MM.1S (cell line): Measurements from ENCODE around the gene TANGO2.

Experiments used
- DNase-seq: peaks from one replicate; pipeline ENCODE4 v3.0.0-alpha.2; 2015
- H2AFZ ChIP-seq: fragments of 300-600 bp; sonication (generic); 2 replicates; pipeline ENCODE4 v1.6.0; 2016; ENCODE audit warnings: antibody characterized with exemption, low read length
- H3F3A ChIP-seq: fragments of 300-600 bp; sonication (generic); 2 replicates; pipeline ENCODE4 v1.6.1; 2016; ENCODE audit warnings: mild to moderate bottlenecking, antibody characterized with exemption, low read length, moderate library complexity, mixed read lengths; ENCODE audit not compliant: insufficient read depth
- H3K27ac ChIP-seq: fragments of 300-600 bp; sonication (generic); 2 replicates; pipeline ENCODE4 v1.5.1; 2016; ENCODE audit warnings: mild to moderate bottlenecking, low read length
- H3K27me3 ChIP-seq: fragments of 300-600 bp; sonication (generic); replicated peaks from 2 replicates; pipeline ENCODE4 v1.6.0; 2016; ENCODE audit warnings: low read length; ENCODE audit not compliant: insufficient read depth
- H3K36me3 ChIP-seq: fragments of 300-600 bp; sonication (generic); replicated peaks from 2 replicates; pipeline ENCODE4 v1.6.1; 2016; ENCODE audit warnings: mild to moderate bottlenecking, low read length, mixed read lengths; ENCODE audit not compliant: insufficient read depth
- H3K4me1 ChIP-seq: fragments of 300-600 bp; sonication (generic); 2 replicates; pipeline ENCODE4 v1.6.1; 2016; ENCODE audit warnings: low read length, mixed read lengths
- H3K4me2 ChIP-seq: fragments of 300-600 bp; sonication (generic); 2 replicates; pipeline ENCODE4 v1.6.0; 2016; ENCODE audit warnings: low read depth, low read length
- H3K4me3 ChIP-seq: fragments of 300-600 bp; sonication (generic); 2 replicates; pipeline ENCODE4 v1.5.1; 2016; ENCODE audit warnings: low read length, mixed read lengths
- H3K79me2 ChIP-seq: fragments of 300-600 bp; sonication (generic); 2 replicates; pipeline ENCODE4 v1.6.1; 2016; ENCODE audit warnings: mixed run types, low read length, mixed read lengths
- H3K9ac ChIP-seq: fragments of 300-600 bp; sonication (generic); 2 replicates; pipeline ENCODE4 v1.6.1; 2016; ENCODE audit warnings: low read length, mixed read lengths
- H3K9me2 ChIP-seq: fragments of 300-600 bp; sonication (generic); replicated peaks from 2 replicates; pipeline ENCODE4 v1.6.1; 2016; ENCODE audit warnings: mild to moderate bottlenecking, low read length, mixed read lengths; ENCODE audit not compliant: insufficient read depth
- H3K9me3 ChIP-seq: fragments of 300-600 bp; sonication (generic); replicated peaks from 2 replicates; pipeline ENCODE4 v1.6.1; 2016; ENCODE audit warnings: mild to moderate bottlenecking, low read length, mixed read lengths; ENCODE audit not compliant: insufficient read depth
- H4K20me1 ChIP-seq: fragments of 300-600 bp; sonication (generic); 2 replicates; pipeline ENCODE4 v1.6.1; 2016; ENCODE audit warnings: mild to moderate bottlenecking, low read length, moderate library complexity, mixed read lengths; ENCODE audit not compliant: insufficient read depth
- EZH2 ChIP-seq: fragments of 300-600 bp; sonication (generic); optimal IDR thresholded peaks from 2 replicates; pipeline ENCODE3; 2017; ENCODE audit warnings: low read depth, mild to moderate bottlenecking, antibody characterized with exemption, low read length, mixed read lengths
- EZH2phosphoT487 ChIP-seq: fragments of 300-600 bp; sonication (generic); IDR thresholded peaks from 2 replicates; pipeline ENCODE4 v1.6.1; 2018; ENCODE audit warnings: antibody characterized with exemption, low read length
- TF ChIP-seq, protein P1 (sequence below): fragments of 300-600 bp; sonication (generic); IDR thresholded peaks from 2 replicates; pipeline ENCODE4 v1.5.1; 2016; ENCODE audit warnings: antibody characterized with exemption, low read length, mixed read lengths

Gene TANGO2

DNA sequence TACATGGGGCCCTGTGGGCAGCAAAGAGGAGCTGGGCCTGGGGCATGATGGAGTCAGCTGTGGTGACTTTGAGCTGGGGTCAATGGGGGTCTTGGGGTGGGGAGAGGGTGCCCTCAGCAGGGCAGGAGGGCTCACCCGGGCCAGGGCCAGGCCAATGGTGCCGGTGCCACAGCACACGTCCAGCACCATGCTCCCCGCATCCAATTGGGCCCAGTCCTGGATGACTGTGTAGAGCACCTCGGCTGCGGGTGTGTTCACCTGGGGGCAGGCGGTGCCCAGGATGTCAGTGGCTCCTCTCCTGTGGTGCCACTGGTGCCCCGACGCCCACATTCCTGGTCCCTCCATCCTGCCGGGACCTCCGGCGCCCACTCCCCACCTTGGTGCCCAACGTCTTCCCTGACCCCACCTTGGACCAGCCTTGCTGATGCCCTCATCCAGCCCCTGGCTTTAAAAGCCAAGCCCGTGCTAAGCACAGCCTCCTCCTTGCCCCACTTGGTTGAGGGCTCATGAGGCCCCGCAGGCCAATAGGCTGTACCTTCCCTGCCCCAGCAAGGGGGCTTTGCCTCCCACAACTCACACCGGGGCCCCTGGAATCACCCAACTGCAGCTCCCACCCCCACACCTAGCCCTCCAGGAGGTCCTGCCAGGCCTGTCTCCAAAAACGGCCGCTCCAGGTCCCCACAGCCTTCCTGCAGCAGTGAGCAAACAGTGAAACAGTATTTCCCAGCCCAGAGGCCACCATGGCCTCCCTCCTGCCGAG is 92.8 kb downstream of the TANGO2 start:
- Histone ChIP-seq H3K4me2 (no peak overlapping the region), H3K4me1 (peaks cover 10% of the 10 kb centered on the region), H3K4me3 (no peak overlapping the region), H3K79me2 (peaks cover 64% of the 10 kb centered on the region), H3K9ac (no peak overlapping the region), H4K20me1 (no peaks in the 10 kb centered on the region), H3K27ac (no peak overlapping the region), H2AFZ (no peak overlapping the region), H3K27me3 (no peaks in the 10 kb centered on the region), H3F3A (peaks cover 23% of the 10 kb centered on the region), H3K9me2 (no peaks in the 10 kb centered on the region), H3K9me3 (no peaks in the 10 kb centered on the region), H3K36me3 (peaks cover 3% of the 10 kb centered on the region)
- TF ChIP-seq EZH2phosphoT487 (no peak), EZH2 (no peak)
- TF ChIP-seq, protein P1, sequence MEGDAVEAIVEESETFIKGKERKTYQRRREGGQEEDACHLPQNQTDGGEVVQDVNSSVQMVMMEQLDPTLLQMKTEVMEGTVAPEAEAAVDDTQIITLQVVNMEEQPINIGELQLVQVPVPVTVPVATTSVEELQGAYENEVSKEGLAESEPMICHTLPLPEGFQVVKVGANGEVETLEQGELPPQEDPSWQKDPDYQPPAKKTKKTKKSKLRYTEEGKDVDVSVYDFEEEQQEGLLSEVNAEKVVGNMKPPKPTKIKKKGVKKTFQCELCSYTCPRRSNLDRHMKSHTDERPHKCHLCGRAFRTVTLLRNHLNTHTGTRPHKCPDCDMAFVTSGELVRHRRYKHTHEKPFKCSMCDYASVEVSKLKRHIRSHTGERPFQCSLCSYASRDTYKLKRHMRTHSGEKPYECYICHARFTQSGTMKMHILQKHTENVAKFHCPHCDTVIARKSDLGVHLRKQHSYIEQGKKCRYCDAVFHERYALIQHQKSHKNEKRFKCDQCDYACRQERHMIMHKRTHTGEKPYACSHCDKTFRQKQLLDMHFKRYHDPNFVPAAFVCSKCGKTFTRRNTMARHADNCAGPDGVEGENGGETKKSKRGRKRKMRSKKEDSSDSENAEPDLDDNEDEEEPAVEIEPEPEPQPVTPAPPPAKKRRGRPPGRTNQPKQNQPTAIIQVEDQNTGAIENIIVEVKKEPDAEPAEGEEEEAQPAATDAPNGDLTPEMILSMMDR = no peak
- no peak for DNase-seq

DNA sequence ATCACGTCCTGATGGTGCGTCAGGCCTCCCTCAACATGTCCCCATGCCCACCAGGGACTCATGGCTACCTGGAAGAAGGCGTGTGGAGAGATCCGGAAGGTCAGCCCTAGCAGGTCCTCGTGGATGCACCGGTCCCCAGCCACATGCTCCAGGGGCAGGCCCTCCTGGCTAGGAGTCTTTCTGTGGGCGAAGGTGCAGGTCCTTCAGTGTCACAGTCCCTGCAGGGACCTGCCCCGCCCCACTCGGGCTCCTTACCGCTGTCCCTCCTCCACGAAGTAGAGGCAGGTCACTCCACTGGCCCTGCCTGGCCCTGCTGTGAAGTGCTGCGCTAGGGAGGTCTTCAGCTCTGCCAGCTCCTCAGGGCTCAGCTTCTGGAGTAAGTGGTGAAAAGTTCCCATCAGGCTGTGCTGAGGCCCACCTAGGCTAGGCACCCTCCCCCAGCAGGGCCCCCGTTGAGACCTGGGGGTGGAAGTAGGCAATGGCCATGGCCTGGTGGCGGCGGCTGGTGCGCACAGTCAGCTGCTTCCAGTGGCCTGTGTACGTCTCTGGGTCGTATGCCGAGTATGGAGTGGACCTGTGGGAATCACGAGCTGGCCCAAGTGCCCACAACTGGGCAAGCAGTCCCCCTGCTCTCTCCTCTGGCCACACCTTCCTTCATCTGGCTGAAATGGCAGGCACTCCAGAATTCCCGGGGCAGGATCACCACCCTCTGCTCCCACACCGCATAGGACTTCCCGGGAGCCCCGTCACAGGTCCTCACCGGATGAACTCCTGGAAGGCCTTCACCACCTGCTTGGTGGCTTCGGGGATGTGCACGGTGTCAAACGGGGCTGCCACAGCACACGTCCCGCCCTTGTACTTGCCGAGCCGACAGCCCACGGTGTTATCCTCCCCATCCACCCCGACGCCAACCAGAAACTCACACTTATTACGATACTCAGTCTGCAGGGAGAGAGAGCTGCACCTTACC is 93.9 kb downstream of the TANGO2 start:
- H3K27ac ChIP-seq = no peak overlapping the region
- H3K9ac ChIP-seq = no peak overlapping the region
- H3K4me1 ChIP-seq = peaks cover 16% of the 10 kb centered on the region
- peaks cover 5% of the 10 kb centered on the region for H3K36me3 ChIP-seq
- H3K9me3 ChIP-seq = no peaks in the 10 kb centered on the region
- 0 out of 2 replicates have a peak, but pooled peaks cover under 1% of the 10 kb centered on the region for H4K20me1 ChIP-seq
- H3F3A ChIP-seq = peaks cover 18% of the 10 kb centered on the region
- H3K9me2 ChIP-seq = no peaks in the 10 kb centered on the region
- no peak overlapping the region for H2AFZ ChIP-seq
- TF ChIP-seq, protein P1 = no peak
- TF ChIP-seq EZH2 (no peak), EZH2phosphoT487 (no peak)
- H3K79me2 ChIP-seq = peaks cover 75% of the 10 kb centered on the region
- H3K4me2 ChIP-seq = peak overlapping the region; percentile 99
- no peak for DNase-seq
- H3K4me3 ChIP-seq = no peak overlapping the region
- no peaks in the 10 kb centered on the region for H3K27me3 ChIP-seq

DNA sequence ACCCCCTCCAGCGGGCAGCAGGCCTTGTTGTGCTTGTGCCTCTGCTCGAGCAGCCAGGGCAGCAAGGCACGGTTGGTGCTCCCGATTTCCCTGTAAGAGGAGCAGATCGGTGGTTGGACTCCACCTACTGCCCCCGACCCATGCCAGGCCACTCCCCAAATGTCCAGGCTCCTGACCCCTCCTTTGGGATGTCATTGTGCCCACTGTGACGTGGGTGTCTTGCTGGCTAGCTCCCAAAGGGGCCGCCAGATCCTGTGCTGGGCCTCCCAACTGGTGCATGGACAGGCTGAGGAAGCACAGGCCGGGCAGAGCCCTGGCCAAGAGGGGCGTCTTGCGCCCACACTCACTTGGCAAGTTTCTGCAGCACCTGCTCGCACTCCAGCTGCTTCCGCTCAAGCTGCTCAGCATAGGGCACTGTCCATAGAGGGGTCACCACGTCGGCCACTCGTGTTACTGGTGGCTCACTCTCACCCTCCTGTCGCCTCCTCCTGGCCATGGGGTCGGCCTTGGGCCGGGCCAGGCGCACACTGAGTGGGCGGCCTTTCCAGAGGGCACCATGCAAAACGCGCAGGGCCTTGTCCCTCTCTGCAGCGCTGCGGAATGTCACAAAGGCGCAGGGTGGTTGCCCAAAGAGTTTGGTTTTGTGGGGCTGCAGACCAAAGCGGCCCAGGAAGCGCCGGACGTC is 94.9 kb downstream of the TANGO2 start, which contains the start of gene RANBP1:
RANBP1 (plus strand) TSS at position 414 of the 685 bp plus-strand sequence; CDS start at position 495, 81 bp downstream.
- TF ChIP-seq EZH2 (no peak), EZH2phosphoT487 (no peak)
- TF ChIP-seq, protein P1 = 0 out of 2 replicates have a peak, but pooled peaks have one; percentile 4
- Histone ChIP-seq H3K4me3 (peak within 1 kb of the TSS; percentile 96), H3F3A (peaks cover 10% of the 10 kb centered on the region), H3K4me2 (peak within 1 kb of the TSS; percentile 99), H3K36me3 (peaks cover 13% of the 10 kb centered on the region), H2AFZ (peak within 1 kb of the TSS; percentile 61; the same call in 1 of the 2 replicates), H3K27me3 (no peaks in the 10 kb centered on the region), H3K9ac (peak within 1 kb of the TSS; percentile 95), H3K9me3 (no peaks in the 10 kb centered on the region), H3K9me2 (no peaks in the 10 kb centered on the region), H3K27ac (peak within 1 kb of the TSS; percentile 64), H3K79me2 (peaks cover 86% of the 10 kb centered on the region), H4K20me1 (peaks cover 11% of the 10 kb centered on the region), H3K4me1 (peaks cover 16% of the 10 kb centered on the region)
- no peak for DNase-seq
